Spinal cord (tissue), 10 donors: ENCODE data around the gene CRAMP1. TPM values are rescaled to one million over a fixed set of nuclear protein-coding genes. Genes with fewer than 3 reads are reported as not detected.
"Not testable (repeated sequence)": the region's sequence is repeated elsewhere in the genome, so short reads cannot be mapped to it uniquely, and the experiment has no call there.

Experiments used
- DNase-seq, 6 donors: peaks; one replicate each; pipeline versions ENCODE4 v3.0.0 to v3.0.0-alpha.2; 2013 to 2015; ENCODE audit warnings: low spot score in 6 of 6, low read depth in 4 of 6
- H3K27ac ChIP-seq: one replicate; pipeline ENCODE4 v1.5.1; 2013; ENCODE audit warnings: low read depth, low read length, control low read depth
- H3K27me3 ChIP-seq: one replicate; pipeline ENCODE4 v1.6.1; 2013; ENCODE audit warnings: low read length; ENCODE audit not compliant: control insufficient read depth, insufficient read depth
- H3K36me3 ChIP-seq: one replicate; pipeline ENCODE4 v1.6.1; 2013; ENCODE audit warnings: low read length; ENCODE audit not compliant: control insufficient read depth, insufficient read depth
- H3K4me1 ChIP-seq: one replicate; pipeline ENCODE4 v1.6.1; 2013; ENCODE audit warnings: low read length; ENCODE audit not compliant: control insufficient read depth, insufficient read depth
- H3K4me3 ChIP-seq: one replicate; pipeline ENCODE4 v1.5.1; 2013; ENCODE audit warnings: low read depth, low read length, control low read depth
- H3K9me3 ChIP-seq: one replicate; pipeline ENCODE4 v1.6.1; 2013; ENCODE audit warnings: low read length; ENCODE audit not compliant: control insufficient read depth, insufficient read depth
- WGBS: methylation state at CpG from one replicate; pipeline ENCODE4 v1.1.5; 2013; ENCODE audit warnings: missing lambda C conversion rate; ENCODE audit not compliant: insufficient coverage; 5-methylcytosine and 5-hydroxymethylcytosine counted together
- polyA plus RNA-seq, 2 donors: library from polyadenylated mRNA; unstranded; fragments of 120-200 nt; gene quantifications; one replicate each; pipeline ENCODE4 v1.2.1, GENCODE V29; 2013; ENCODE audit not compliant: insufficient read length in 2 of 2
- total RNA-seq, 2 donors: library from RNA; depleted of rRNA in 1 of 2; stranded (reverse); fragments of 120-200 nt in 1 of 2; fragments of >200 nt in 1 of 2; gene quantifications; one replicate each; pipeline versions ENCODE4 v1.2.3 to v1.2.4, GENCODE V29; 2013 to 2014
- donor health status: healthy.

CRAMP1 gene
- total and polyA plus RNA-seq, 4 donors = 7.9 to 24.4 (median 17.8) TPM

DNA sequence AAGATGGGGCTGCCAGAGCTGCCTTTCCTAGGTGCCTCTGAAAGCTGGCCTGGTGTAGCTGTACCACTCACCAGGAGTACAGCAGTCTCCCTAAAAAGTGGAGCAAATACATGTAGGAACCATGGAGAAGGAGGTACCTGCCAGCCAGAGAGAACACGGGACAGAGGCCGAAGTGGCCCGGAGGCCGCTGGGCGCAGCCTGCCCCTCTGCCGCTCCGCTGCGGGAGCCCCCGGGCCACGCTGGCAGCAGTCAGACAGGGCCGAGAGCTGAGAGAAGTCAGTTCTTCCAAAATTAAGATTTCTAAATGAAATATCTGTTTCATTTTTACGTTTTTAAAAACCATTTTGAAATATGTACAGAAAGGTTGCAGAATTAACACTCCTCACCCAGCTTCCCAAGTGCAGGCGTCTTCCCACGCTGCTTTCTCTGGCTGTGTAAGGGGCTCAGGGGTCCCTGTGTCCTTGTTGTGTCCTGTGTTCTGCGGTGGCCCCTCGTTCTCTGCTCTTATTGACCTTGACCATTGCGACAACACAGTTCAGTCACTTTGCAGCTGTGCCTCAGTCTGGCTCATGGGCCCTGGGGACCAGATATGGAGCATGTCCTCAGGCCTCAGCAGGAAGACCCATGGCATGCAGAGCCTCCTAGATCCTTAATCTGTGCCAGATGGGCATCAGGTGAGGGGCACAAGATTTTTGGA lies 98.8 kb downstream of the CRAMP1 start:
- Histone ChIP-seq H3K27me3 (no peaks in the 10 kb centered on the region), H3K9me3 (no peaks in the 10 kb centered on the region), H3K36me3 (peaks cover 44% of the 10 kb centered on the region), H3K4me1 (peaks cover 39% of the 10 kb centered on the region), H3K27ac (no peak overlapping the region), H3K4me3 (no peak overlapping the region)
- DNase-seq = no peak
- 91% methylated on average over 7 of the region's 17 CpGs for WGBS

- no peak overlapping the region for H3K4me3 ChIP-seq
- H3K9me3 ChIP-seq = no peaks in the 10 kb centered on the region
- H3K4me1 ChIP-seq = peaks cover 31% of the 10 kb centered on the region
- WGBS = 68% methylated on average over 11 of the region's 14 CpGs
- no peak for DNase-seq
- H3K27ac ChIP-seq = no peak overlapping the region
- H3K36me3 ChIP-seq = peaks cover 44% of the 10 kb centered on the region
- H3K27me3 ChIP-seq = no peaks in the 10 kb centered on the region
Measured at GRCh38 chr16:1712791-1713261, 100.7 kb downstream of the CRAMP1 start.

DNA sequence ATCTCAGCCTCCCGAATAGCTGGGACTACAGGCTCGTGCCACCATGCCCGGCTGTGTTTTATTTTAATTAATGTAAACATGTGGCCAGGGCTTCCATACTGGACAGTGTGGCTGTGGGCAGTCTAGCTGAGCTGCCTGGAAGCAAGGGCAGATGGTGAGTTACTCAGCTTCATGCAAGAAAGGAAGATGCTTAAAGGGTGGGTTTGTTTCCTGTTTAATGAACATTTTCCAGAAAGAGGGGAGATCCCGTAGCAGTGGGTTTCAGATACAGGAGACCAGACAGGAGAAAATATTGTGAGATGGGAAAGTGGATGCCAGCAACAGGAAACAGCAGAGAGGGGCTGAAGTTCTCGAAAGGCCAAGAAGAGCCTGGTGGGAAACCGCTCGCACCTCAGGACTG lies 101.2 kb downstream of the CRAMP1 start:
- no peaks in the 10 kb centered on the region for H3K9me3 ChIP-seq
- WGBS = 65% methylated on average over 2 of the region's 7 CpGs
- H3K36me3 ChIP-seq = peaks cover 39% of the 10 kb centered on the region
- no peak overlapping the region for H3K4me3 ChIP-seq
- H3K27ac ChIP-seq = no peak overlapping the region
- H3K4me1 ChIP-seq = peaks cover 26% of the 10 kb centered on the region
- no peak for DNase-seq
- H3K27me3 ChIP-seq = no peaks in the 10 kb centered on the region

- H3K27ac ChIP-seq = no peak overlapping the region
- no peak overlapping the region for H3K4me3 ChIP-seq
- no peaks in the 10 kb centered on the region for H3K9me3 ChIP-seq
- H3K4me1 ChIP-seq = peaks cover 20% of the 10 kb centered on the region
- H3K36me3 ChIP-seq = peaks cover 38% of the 10 kb centered on the region
- DNase-seq = peak in 2 of 6 donors; percentile 2 to 27
- WGBS = 49% methylated on average over 14 of the region's 14 CpGs
- no peaks in the 10 kb centered on the region for H3K27me3 ChIP-seq
Measured at GRCh38 chr16:1713933-1714332, 101.8 kb downstream of the CRAMP1 start.

GRCh38 chr16:1715220-1715619 lies 103.1 kb downstream of the CRAMP1 start:
- no peaks in the 10 kb centered on the region for H3K9me3 ChIP-seq
- H3K4me1 ChIP-seq = peaks cover 14% of the 10 kb centered on the region
- DNase-seq = no peak
- no peaks in the 10 kb centered on the region for H3K27me3 ChIP-seq
- 93% methylated on average over 10 of the region's 12 CpGs for WGBS
- no peak overlapping the region for H3K27ac ChIP-seq
- no peak overlapping the region for H3K4me3 ChIP-seq
- H3K36me3 ChIP-seq = peaks cover 34% of the 10 kb centered on the region

DNA sequence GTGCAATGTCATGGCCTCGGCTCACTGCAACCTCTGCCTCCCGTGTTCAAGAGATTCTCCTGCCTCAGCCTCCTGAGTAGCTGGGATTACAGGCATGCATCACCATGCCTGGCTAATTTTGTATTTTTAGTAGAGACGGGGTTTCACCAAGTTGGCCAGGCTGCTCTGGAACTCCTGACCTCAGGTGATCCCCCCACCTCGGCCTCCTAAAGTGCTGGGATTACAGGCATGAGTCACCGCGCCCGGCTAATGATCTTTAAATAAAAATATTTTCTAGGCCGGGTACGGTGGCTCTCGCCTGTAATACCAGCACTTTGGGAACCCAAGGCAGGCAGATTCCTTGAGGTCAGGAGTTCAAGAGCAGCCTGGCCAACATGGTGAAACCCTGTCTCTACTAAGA lies 106.1 kb downstream of the CRAMP1 start:
- not testable (repeated sequence) for DNase-seq, H3K27me3 ChIP-seq, H3K4me3 ChIP-seq, H3K27ac ChIP-seq, H3K9me3 ChIP-seq
- 95% methylated on average over 9 of the region's 10 CpGs for WGBS
- Histone ChIP-seq H3K36me3 (peaks cover 22% of the 10 kb centered on the region), H3K4me1 (peaks cover 25% of the 10 kb centered on the region)

DNA sequence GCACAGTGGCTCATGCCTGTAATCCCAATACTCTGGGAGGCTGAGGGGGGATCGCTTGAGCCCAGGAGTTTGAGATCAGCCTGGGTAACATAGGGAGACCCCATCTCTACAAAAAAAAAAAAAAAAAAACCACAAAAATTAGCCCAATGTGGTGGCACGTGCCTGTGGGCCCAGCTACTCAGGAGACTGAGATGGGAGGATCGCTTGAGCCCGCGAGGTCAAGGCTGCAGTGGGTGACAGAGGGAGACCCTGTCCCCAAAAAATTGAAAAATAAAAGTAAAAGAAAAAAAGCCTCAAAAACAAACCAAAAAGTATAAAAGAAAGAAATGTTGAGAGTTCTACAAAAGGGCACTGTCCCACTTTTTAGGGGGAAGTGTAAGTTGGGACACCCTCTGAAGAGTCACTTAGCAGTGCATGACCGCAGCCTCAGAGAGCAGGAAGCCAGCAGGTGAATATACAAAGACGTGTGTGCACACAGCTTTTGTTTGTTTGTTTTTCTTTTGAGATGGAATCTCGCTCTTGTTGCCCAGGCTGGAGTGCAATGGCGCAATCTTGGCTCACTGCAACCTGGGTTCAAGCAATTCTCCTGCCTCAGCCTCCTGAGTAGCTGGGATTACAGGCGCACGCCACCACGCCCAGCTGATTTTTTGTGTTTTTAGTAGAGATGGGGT lies 107.5 kb downstream of the CRAMP1 start:
- not testable (repeated sequence) for H3K9me3 ChIP-seq, H3K27ac ChIP-seq, DNase-seq, H3K4me3 ChIP-seq, H3K27me3 ChIP-seq
- Histone ChIP-seq H3K4me1 (peaks cover 24% of the 10 kb centered on the region), H3K36me3 (peaks cover 22% of the 10 kb centered on the region)
- WGBS = 93% methylated on average over 7 of the region's 12 CpGs

DNA sequence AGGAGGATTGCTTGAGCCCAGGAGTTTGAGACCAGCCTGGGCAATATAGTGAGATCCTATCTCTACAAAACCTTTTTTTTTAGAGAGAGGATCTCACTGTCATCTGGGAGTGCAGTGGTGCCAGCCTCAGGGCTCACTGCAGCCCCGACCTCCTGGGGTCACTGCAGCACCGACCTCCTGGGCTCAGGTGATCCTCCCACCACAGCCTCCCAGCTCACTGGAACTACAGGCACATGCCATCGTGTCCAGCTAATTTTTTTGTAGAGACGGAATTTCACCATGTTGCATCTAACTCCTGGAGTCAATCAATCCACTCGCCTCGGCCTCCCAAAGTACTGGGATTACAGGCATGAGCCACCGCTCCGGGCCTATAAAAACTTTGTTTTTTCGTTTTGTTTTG lies 109.2 kb downstream of the CRAMP1 start:
- Histone ChIP-seq H3K4me1 (peaks cover 24% of the 10 kb centered on the region), H3K36me3 (peaks cover 35% of the 10 kb centered on the region), H3K27ac (no peak overlapping the region), H3K27me3 (no peaks in the 10 kb centered on the region), H3K4me3 (no peak overlapping the region), H3K9me3 (no peaks in the 10 kb centered on the region)
- no peak for DNase-seq
- WGBS = 93% methylated on average over 9 of the region's 9 CpGs

- Histone ChIP-seq H3K9me3 (no peaks in the 10 kb centered on the region), H3K4me3 (no peak overlapping the region), H3K27ac (no peak overlapping the region), H3K4me1 (peaks cover 24% of the 10 kb centered on the region), H3K36me3 (peaks cover 56% of the 10 kb centered on the region), H3K27me3 (no peaks in the 10 kb centered on the region)
- DNase-seq = peak in 2 of 6 donors; percentile 23 to 28
- WGBS = 55% methylated on average over 3 of the region's 6 CpGs
Measured at GRCh38 chr16:1723450-1724147, 111.4 kb downstream of the CRAMP1 start.
